CD14-positive monocyte (primary cell): ENCODE data around the gene SPRY2. TPM values are rescaled to one million over a fixed set of nuclear protein-coding genes. Genes with fewer than 3 reads are reported as not detected.

ENCODE experiments used
- DNase-seq, 3 donors: peaks; one replicate each; pipeline ENCODE4 v3.0.0-alpha.2; 2011 to 2022
- H2AFZ ChIP-seq: 2 replicates; pipeline ENCODE4 v1.6.0; 2012; ENCODE audit warnings: mild to moderate bottlenecking, low read depth, low read length, inconsistent platforms; ENCODE audit not compliant: insufficient read depth, poor library complexity, severe bottlenecking
- H3K27ac ChIP-seq, 2 donors: 1 replicate in 1 of 2; 2 replicates in 1 of 2; pipeline ENCODE4 v1.5.1; 2012 to 2013; ENCODE audit warnings: low read length in 2 of 2, control low read depth in 1 of 2, inconsistent platforms in 1 of 2, low read depth in 1 of 2, mild to moderate bottlenecking in 1 of 2
- H3K27me3 ChIP-seq, 2 donors: one replicate each; pipeline versions ENCODE4 v1.6.0 to v1.6.1; 2011 to 2013; ENCODE audit warnings: low read length in 2 of 2; ENCODE audit not compliant: control insufficient read depth in 2 of 2, insufficient read depth in 2 of 2
- H3K36me3 ChIP-seq, 2 donors: replicated peaks in 1 of 2; 1 replicate in 1 of 2; 2 replicates in 1 of 2; pipeline versions ENCODE4 v1.5.1 to v1.6.1; 2012 to 2013; ENCODE audit warnings: low read length in 2 of 2, control low read depth in 1 of 2, inconsistent platforms in 1 of 2, mild to moderate bottlenecking in 1 of 2; ENCODE audit not compliant: insufficient read depth in 2 of 2, control insufficient read depth in 1 of 2
- H3K4me1 ChIP-seq, 2 donors: 1 replicate in 1 of 2; 2 replicates in 1 of 2; pipeline versions ENCODE4 v1.5.1 to v1.6.1; 2012 to 2013; ENCODE audit warnings: low read length in 2 of 2, control low read depth in 1 of 2, inconsistent platforms in 1 of 2, mild to moderate bottlenecking in 1 of 2, moderate library complexity in 1 of 2; ENCODE audit not compliant: insufficient read depth in 2 of 2, control insufficient read depth in 1 of 2
- H3K4me2 ChIP-seq: replicated peaks from 2 replicates; pipeline ENCODE3; 2012; ENCODE audit warnings: low read length, moderate library complexity, mild to moderate bottlenecking; ENCODE audit not compliant: poor library complexity, severe bottlenecking; ENCODE audit errors: extremely low read depth
- H3K4me3 ChIP-seq, 3 experiments: fragments of 200-600 bp in 1 of 3; sonication (generic) in 1 of 3; replicated peaks in 1 of 3; 1 replicate in 2 of 3; 2 replicates in 1 of 3; pipeline ENCODE4 v1.5.1; 2011 to 2013; ENCODE audit warnings: low read length in 3 of 3, mild to moderate bottlenecking in 3 of 3, control low read depth in 2 of 3, low read depth in 2 of 3, inconsistent platforms in 1 of 3, moderate library complexity in 1 of 3
- H3K79me2 ChIP-seq: 2 replicates; pipeline ENCODE4 v1.6.0; 2012; ENCODE audit warnings: mild to moderate bottlenecking, control low read depth, inconsistent platforms, low read length, moderate library complexity; ENCODE audit not compliant: insufficient read depth
- H3K9ac ChIP-seq: 2 replicates; pipeline ENCODE4 v1.6.0; 2017; ENCODE audit warnings: low read length, mild to moderate bottlenecking; ENCODE audit not compliant: insufficient read depth, poor library complexity, severe bottlenecking
- H3K9me3 ChIP-seq, 2 donors: replicated peaks in 1 of 2; 1 replicate in 1 of 2; 2 replicates in 1 of 2; pipeline versions ENCODE4 v1.5.1 to v1.6.1; 2012 to 2013; ENCODE audit warnings: low read length in 2 of 2, control low read depth in 1 of 2; ENCODE audit not compliant: control insufficient read depth in 1 of 2, insufficient read depth in 1 of 2
- H4K20me1 ChIP-seq: 2 replicates; pipeline ENCODE4 v1.6.0; 2012; ENCODE audit warnings: mild to moderate bottlenecking, low read length, control low read depth, moderate library complexity; ENCODE audit not compliant: insufficient read depth
- H3K27ac Mint-ChIP-seq, 7 donors: one replicate each; pipeline ENCODE4 v1.8.0; 2020; ENCODE audit warnings: mild to moderate bottlenecking in 7 of 7, mixed read lengths in 7 of 7, moderate library complexity in 6 of 7, inconsistent platforms in 2 of 7
- H3K27me3 Mint-ChIP-seq, 3 donors: one replicate each; pipeline ENCODE4 v1.8.0; 2021 to 2022; ENCODE audit warnings: low read depth in 3 of 3, mild to moderate bottlenecking in 3 of 3, mixed read lengths in 3 of 3, moderate library complexity in 3 of 3, inconsistent platforms in 1 of 3
- H3K36me3 Mint-ChIP-seq, 2 donors: one replicate each; pipeline ENCODE4 v1.8.0; 2020; ENCODE audit warnings: mixed read lengths in 2 of 2, inconsistent platforms in 1 of 2, mild to moderate bottlenecking in 1 of 2
- H3K4me1 Mint-ChIP-seq: one replicate; pipeline ENCODE4 v1.8.0; 2020; ENCODE audit warnings: mild to moderate bottlenecking, mixed read lengths
- H3K4me3 Mint-ChIP-seq, 2 donors: one replicate each; pipeline ENCODE4 v1.8.0; 2020; ENCODE audit warnings: mild to moderate bottlenecking in 2 of 2, mixed read lengths in 2 of 2, moderate library complexity in 1 of 2
- H3K9me3 Mint-ChIP-seq, 7 donors: one replicate each; pipeline ENCODE4 v1.8.0; 2020 to 2022; ENCODE audit warnings: mixed read lengths in 7 of 7, mild to moderate bottlenecking in 6 of 7, moderate library complexity in 6 of 7, inconsistent platforms in 2 of 7
- WGBS: methylation state at CpG from one replicate; pipeline ENCODE4 v1.1.5; 2013; ENCODE audit warnings: missing lambda C conversion rate; ENCODE audit not compliant: insufficient coverage; 5-methylcytosine and 5-hydroxymethylcytosine counted together
- intact Hi-C, 2 donors: fragments of 100-400 bp; cut with micrococcal nuclease; formaldehyde crosslinking; loops; one replicate each; pipeline versions ENCODE4 v1.15.0 to v1.15.1; 2023
- polyA plus RNA-seq, 3 donors: library from polyadenylated mRNA; depleted of rRNA in 1 of 3; unstranded in 2 of 3; stranded (reverse) in 1 of 3; fragments of 300-500 nt in 2 of 3; fragments of >200 nt in 1 of 3; fragmentation: Illumina TruSeq in 2 of 3; gene quantifications; 1 replicate in 2 of 3; 2 replicates in 1 of 3; pipeline ENCODE4 v1.2.3, GENCODE V29; 2012 to 2021
- TF ChIP-seq, protein P1 (sequence below): fragments of 200-600 bp; IDR thresholded peaks from one replicate; pipeline ENCODE4 v1.8.0; 2022; ENCODE audit warnings: antibody characterized with exemption, mild to moderate bottlenecking

Gene SPRY2
- polyA plus RNA-seq, 3 donors: 0.26 to 1.8 (median 0.73) TPM

DNA sequence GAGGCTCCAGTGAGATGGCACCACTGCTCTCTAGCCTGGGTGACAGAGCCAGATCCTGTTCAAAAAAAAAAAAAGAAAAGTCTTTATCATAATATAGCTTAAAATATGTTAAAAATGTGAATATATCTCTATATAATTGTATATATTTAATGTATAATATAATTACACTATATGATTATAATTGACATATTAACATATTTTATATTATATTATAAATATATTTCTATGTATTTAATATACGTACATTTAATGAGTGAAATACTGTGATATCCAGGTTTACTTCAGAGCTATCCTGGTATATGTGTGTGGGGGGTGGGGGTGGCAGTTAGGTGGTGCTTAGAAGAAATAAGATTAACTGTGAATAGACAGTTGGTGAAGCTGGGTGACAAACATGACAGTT is 35.6 kb upstream of the SPRY2 start:
- peaks cover 0 to 2% (median 0%) of the 10 kb centered on the region in 3 donors for H3K27me3 Mint-ChIP-seq

DNA sequence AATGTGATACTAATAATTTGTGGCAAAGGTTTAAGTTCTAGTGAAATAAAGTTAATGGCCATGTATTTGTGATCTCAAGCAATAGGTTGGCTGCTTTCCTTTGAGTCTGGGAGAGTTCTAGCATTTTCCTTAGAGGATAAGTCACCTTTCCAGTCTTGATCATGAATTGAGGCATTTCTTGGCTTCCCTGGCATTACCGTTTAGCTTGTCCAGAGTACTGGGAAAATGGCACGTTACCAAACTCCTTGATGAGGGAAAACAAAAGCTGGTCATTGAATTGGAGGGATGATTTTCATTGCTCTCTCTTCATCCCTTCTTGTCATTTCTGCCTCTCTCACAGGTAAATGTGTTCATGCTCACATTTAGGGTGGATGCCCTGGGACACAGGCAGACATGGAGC is 34.0 kb upstream of the SPRY2 start:
- Mint-ChIP-seq H3K4me3 (no peak overlapping the region), H3K36me3 (no peaks in the 10 kb centered on the region), H3K27me3 (peaks cover 0 to 2% (median 0%) of the 10 kb centered on the region in 3 donors), H3K4me1 (no peaks in the 10 kb centered on the region), H3K9me3 (peaks cover 0 to 7% (median 0%) of the 10 kb centered on the region in 7 donors), H3K27ac (no peak overlapping the region)
- no peak for DNase-seq
- TF ChIP-seq, protein P1, sequence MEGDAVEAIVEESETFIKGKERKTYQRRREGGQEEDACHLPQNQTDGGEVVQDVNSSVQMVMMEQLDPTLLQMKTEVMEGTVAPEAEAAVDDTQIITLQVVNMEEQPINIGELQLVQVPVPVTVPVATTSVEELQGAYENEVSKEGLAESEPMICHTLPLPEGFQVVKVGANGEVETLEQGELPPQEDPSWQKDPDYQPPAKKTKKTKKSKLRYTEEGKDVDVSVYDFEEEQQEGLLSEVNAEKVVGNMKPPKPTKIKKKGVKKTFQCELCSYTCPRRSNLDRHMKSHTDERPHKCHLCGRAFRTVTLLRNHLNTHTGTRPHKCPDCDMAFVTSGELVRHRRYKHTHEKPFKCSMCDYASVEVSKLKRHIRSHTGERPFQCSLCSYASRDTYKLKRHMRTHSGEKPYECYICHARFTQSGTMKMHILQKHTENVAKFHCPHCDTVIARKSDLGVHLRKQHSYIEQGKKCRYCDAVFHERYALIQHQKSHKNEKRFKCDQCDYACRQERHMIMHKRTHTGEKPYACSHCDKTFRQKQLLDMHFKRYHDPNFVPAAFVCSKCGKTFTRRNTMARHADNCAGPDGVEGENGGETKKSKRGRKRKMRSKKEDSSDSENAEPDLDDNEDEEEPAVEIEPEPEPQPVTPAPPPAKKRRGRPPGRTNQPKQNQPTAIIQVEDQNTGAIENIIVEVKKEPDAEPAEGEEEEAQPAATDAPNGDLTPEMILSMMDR: no peak
- H3K4me2 ChIP-seq: no peak overlapping the region
- no peaks in the 10 kb centered on the region for H3K27me3 ChIP-seq
- H3K9ac ChIP-seq: no peak overlapping the region
- no peaks in the 10 kb centered on the region for H4K20me1 ChIP-seq
- H3K36me3 ChIP-seq: no peaks in the 10 kb centered on the region
- no peak overlapping the region for H2AFZ ChIP-seq
- H3K79me2 ChIP-seq: no peaks in the 10 kb centered on the region
- no peaks in the 10 kb centered on the region for H3K4me1 ChIP-seq
- no CpG with 5 or more reads among the region's 2 CpGs for WGBS
- H3K4me3 ChIP-seq: no peak overlapping the region
- no peaks in the 10 kb centered on the region for H3K9me3 ChIP-seq
- H3K27ac ChIP-seq: no peak overlapping the region
- intact Hi-C loops: no loop called here

More for the DNA sequence above, 35.6 kb upstream of the SPRY2 start:
- Mint-ChIP-seq H3K4me3 (no peak overlapping the region), H3K9me3 (peaks cover 0 to 7% (median 0%) of the 10 kb centered on the region in 7 donors), H3K36me3 (no peaks in the 10 kb centered on the region), H3K4me1 (no peaks in the 10 kb centered on the region), H3K27ac (no peak overlapping the region)
- Histone ChIP-seq H3K4me1 (no peaks in the 10 kb centered on the region), H3K79me2 (no peaks in the 10 kb centered on the region), H3K4me3 (no peak overlapping the region), H3K9me3 (no peaks in the 10 kb centered on the region), H4K20me1 (no peaks in the 10 kb centered on the region), H3K9ac (no peak overlapping the region), H3K36me3 (no peaks in the 10 kb centered on the region), H3K4me2 (no peak overlapping the region), H2AFZ (no peak overlapping the region), H3K27me3 (no peaks in the 10 kb centered on the region), H3K27ac (no peak overlapping the region)
- no peak for DNase-seq
- TF ChIP-seq, protein P1: no peak
- intact Hi-C loops: no loop called here
- no CpG with 5 or more reads among the region's 1 CpG for WGBS
